DND-41 (cell line): ENCODE results near the gene ZSCAN21.

Experiments
- ATAC-seq: fragments of 200-7000 bp; cut with Tn5 transposase; 3 replicates; pipeline ENCODE4 v1.9.1; 2021; ENCODE audit warnings: low read depth; ENCODE audit not compliant: insufficient read depth
- DNase-seq: peaks from one replicate; pipeline ENCODE4 v3.0.0-alpha.2; 2020
- H2AFZ ChIP-seq: 2 replicates; pipeline ENCODE4 v1.6.0; 2012; ENCODE audit warnings: low read depth, low read length
- H3K27ac ChIP-seq: 2 replicates; pipeline ENCODE4 v1.5.1; 2012; ENCODE audit warnings: low read length, inconsistent platforms
- H3K27me3 ChIP-seq: fragments of 200-600 bp; sonication (generic); 2 replicates; pipeline ENCODE4 v1.6.0; 2012; ENCODE audit warnings: low read length, mild to moderate bottlenecking, inconsistent platforms; ENCODE audit not compliant: insufficient read depth, poor library complexity
- H3K36me3 ChIP-seq: 2 replicates; pipeline ENCODE4 v1.5.1; 2012; ENCODE audit warnings: low read length, inconsistent platforms; ENCODE audit not compliant: insufficient read depth
- H3K4me1 ChIP-seq: 2 replicates; pipeline ENCODE4 v1.5.1; 2012; ENCODE audit warnings: mild to moderate bottlenecking, low read length; ENCODE audit not compliant: insufficient read depth
- H3K4me2 ChIP-seq: 2 replicates; pipeline ENCODE4 v1.6.0; 2012; ENCODE audit warnings: mild to moderate bottlenecking, moderate library complexity, low read length, inconsistent platforms; ENCODE audit not compliant: insufficient read depth
- H3K4me3 ChIP-seq, 2 experiments: fragments of 200-600 bp in 1 of 2; shearing (Covaris generic) in 1 of 2; 2 replicates each; pipeline ENCODE4 v1.5.1; 2012 to 2016; ENCODE audit warnings: inconsistent platforms in 2 of 2, low read length in 2 of 2, mild to moderate bottlenecking in 2 of 2, low read depth in 1 of 2, moderate library complexity in 1 of 2
- H3K79me2 ChIP-seq: 2 replicates; pipeline ENCODE4 v1.6.0; 2012; ENCODE audit warnings: low read length, inconsistent platforms; ENCODE audit not compliant: insufficient read depth
- H3K9ac ChIP-seq: 2 replicates; pipeline ENCODE4 v1.6.0; 2012; ENCODE audit warnings: low read depth, mild to moderate bottlenecking, inconsistent platforms, low read length, moderate library complexity
- H3K9me3 ChIP-seq: 2 replicates; pipeline ENCODE4 v1.5.1; 2012; ENCODE audit warnings: low read length, moderate library complexity, mild to moderate bottlenecking, inconsistent platforms; ENCODE audit not compliant: insufficient read depth, severe bottlenecking
- H4K20me1 ChIP-seq: 2 replicates; pipeline ENCODE4 v1.6.0; 2012; ENCODE audit warnings: low read length; ENCODE audit not compliant: insufficient read depth
- CTCF ChIP-seq: IDR thresholded peaks from 2 replicates; pipeline ENCODE4 v1.5.1; 2012; ENCODE audit warnings: borderline replicate concordance, low read length, moderate library complexity, mild to moderate bottlenecking; ENCODE audit not compliant: poor library complexity, severe bottlenecking; ENCODE audit errors: extremely low read depth
- EZH2 ChIP-seq: IDR thresholded peaks from 3 replicates; pipeline ENCODE4 v1.6.1; 2012; ENCODE audit warnings: borderline replicate concordance, low read depth, mild to moderate bottlenecking, moderate library complexity, low read length, inconsistent platforms; ENCODE audit not compliant: severe bottlenecking

The ZSCAN21 gene

GRCh38 chr7:100106633-100107032 is 57.1 kb downstream of the ZSCAN21 start:
- peaks cover 15% of the 10 kb centered on the region for H3K4me1 ChIP-seq
- DNase-seq (no peak), ATAC-seq (no peak)
- no peaks in the 10 kb centered on the region for H3K9me3 ChIP-seq
- TF ChIP-seq CTCF: no peak
- no peak for TF ChIP-seq EZH2
- no peak overlapping the region for H3K4me2 ChIP-seq
- peaks cover 16% of the 10 kb centered on the region for H3K79me2 ChIP-seq
- no peak overlapping the region for H3K9ac ChIP-seq
- H3K4me3 ChIP-seq: no peak overlapping the region
- H4K20me1 ChIP-seq: no peaks in the 10 kb centered on the region; the same call in 1 of the 2 replicates
- H2AFZ ChIP-seq: no peak overlapping the region
- H3K27me3 ChIP-seq: no peaks in the 10 kb centered on the region
- no peak overlapping the region for H3K27ac ChIP-seq
- peaks cover 77% of the 10 kb centered on the region for H3K36me3 ChIP-seq

GRCh38 chr7:100107125-100107737 is 57.7 kb downstream of the ZSCAN21 start:
- Histone ChIP-seq H3K27ac (no peak overlapping the region), H4K20me1 (no peaks in the 10 kb centered on the region; the same call in 1 of the 2 replicates), H3K4me3 (no peak overlapping the region), H3K9me3 (no peaks in the 10 kb centered on the region), H3K27me3 (no peaks in the 10 kb centered on the region), H3K9ac (no peak overlapping the region), H3K4me1 (peaks cover 13% of the 10 kb centered on the region), H3K4me2 (no peak overlapping the region), H3K79me2 (peaks cover 11% of the 10 kb centered on the region), H3K36me3 (peaks cover 83% of the 10 kb centered on the region), H2AFZ (no peak overlapping the region)
- DNase-seq: no peak
- ATAC-seq: no peak
- TF ChIP-seq EZH2: no peak
- no peak for TF ChIP-seq CTCF

- Histone ChIP-seq H3K9ac (no peak overlapping the region), H3K4me2 (no peak overlapping the region), H2AFZ (no peak overlapping the region), H4K20me1 (no peaks in the 10 kb centered on the region; the same call in 1 of the 2 replicates), H3K79me2 (peaks cover 5% of the 10 kb centered on the region; the same call in 1 of the 2 replicates), H3K4me1 (peaks cover 6% of the 10 kb centered on the region), H3K27ac (no peak overlapping the region), H3K27me3 (no peaks in the 10 kb centered on the region), H3K36me3 (peaks cover 89% of the 10 kb centered on the region), H3K4me3 (no peak overlapping the region), H3K9me3 (no peaks in the 10 kb centered on the region)
- TF ChIP-seq EZH2 (no peak), CTCF (no peak)
- ATAC-seq: 0 out of 3 replicates have a peak, but pooled peaks have one; percentile 7
- no peak for DNase-seq
These were observed 58.3 kb downstream of the ZSCAN21 start for GRCh38 chr7:100107890-100108289.
